ENCODE measurements around the gene SCYGR4. TPM values are rescaled to one million over a fixed set of nuclear protein-coding genes. Genes with fewer than 3 reads are reported as not detected.
A peak's percentile ranks its signal among the peaks of the same experiment; 100 is the strongest.

The SCYGR4 gene
- total RNA-seq, 1 experiment from 2014 or later, result not detected

- DNase-seq (ENCODE audit: low read depth), result no peak
Measured at GRCh38 chr2:227614246-227614645, 3.1 kb upstream of the SCYGR4 start.

- DNase-seq (ENCODE audit: low read depth), result no peak
Measured at GRCh38 chr2:227614740-227615139, 2.6 kb upstream of the SCYGR4 start, which contains the start of gene SCYGR3. SCYGR3 (minus strand) TSS chr2:227614840; CDS start chr2:227614840, 0 bp downstream.

GRCh38 chr2:227615181-227615580, 2.1 kb upstream of the SCYGR4 start:
- no peak for DNase-seq (ENCODE audit: low read depth)

- DNase-seq (ENCODE audit: low read depth), result no peak
Measured at GRCh38 chr2:227615906-227616305, 1.4 kb upstream of the SCYGR4 start.

GRCh38 chr2:227616631-227617030, 667 bp upstream of the SCYGR4 start:
- no peak for DNase-seq (ENCODE audit: low read depth)

- peak; percentile 58 for DNase-seq (ENCODE audit: low read depth)
Measured at GRCh38 chr2:227623226-227623625, 5.9 kb downstream of the SCYGR4 start.

GRCh38 chr2:227625420-227625819, 8.1 kb downstream of the SCYGR4 start:
- no peak for DNase-seq (ENCODE audit: low read depth)

GRCh38 chr2:227626580-227627151, 9.4 kb downstream of the SCYGR4 start:
- no peak for DNase-seq (ENCODE audit: low read depth)

- DNase-seq (ENCODE audit: low read depth), result no peak
Measured at GRCh38 chr2:227627769-227628168, 10.5 kb downstream of the SCYGR4 start.

- no peak for DNase-seq (ENCODE audit: low read depth)
Measured at GRCh38 chr2:227629435-227629834, 12.1 kb downstream of the SCYGR4 start.

- DNase-seq (ENCODE audit: low read depth), result no peak
Measured at GRCh38 chr2:227630322-227630721, 13.0 kb downstream of the SCYGR4 start.

- DNase-seq (ENCODE audit: low read depth), result no peak
Measured at GRCh38 chr2:227632827-227633226, 15.5 kb downstream of the SCYGR4 start.

GRCh38 chr2:227634201-227634600, 16.9 kb downstream of the SCYGR4 start:
- DNase-seq (ENCODE audit: low read depth), result no peak

GRCh38 chr2:227642656-227643055, 25.4 kb downstream of the SCYGR4 start:
- DNase-seq (ENCODE audit: low read depth), result no peak

GRCh38 chr2:227643990-227644551, 26.8 kb downstream of the SCYGR4 start:
- no peak for DNase-seq (ENCODE audit: low read depth)

GRCh38 chr2:227653419-227653818, 36.1 kb downstream of the SCYGR4 start:
- DNase-seq (ENCODE audit: low read depth), result no peak

- DNase-seq (ENCODE audit: low read depth), result no peak
Measured at GRCh38 chr2:227654426-227654825, 37.1 kb downstream of the SCYGR4 start.

GRCh38 chr2:227655454-227655853, 38.2 kb downstream of the SCYGR4 start:
- peak; percentile 87 for DNase-seq (ENCODE audit: low read depth)

GRCh38 chr2:227657199-227657845, 40.0 kb downstream of the SCYGR4 start:
- no peak for DNase-seq (ENCODE audit: low read depth)

GRCh38 chr2:227661025-227661649, 43.8 kb downstream of the SCYGR4 start:
- no peak for DNase-seq (ENCODE audit: low read depth)

GRCh38 chr2:227661827-227662226, 44.5 kb downstream of the SCYGR4 start:
- DNase-seq (ENCODE audit: low read depth), result no peak

GRCh38 chr2:227665189-227665940, 48.1 kb downstream of the SCYGR4 start:
- no peak for DNase-seq (ENCODE audit: low read depth)

Data from RPMI7951 (cell line).